ENCODE data around the gene RNU6-9.

RNU6-9 gene

DNA sequence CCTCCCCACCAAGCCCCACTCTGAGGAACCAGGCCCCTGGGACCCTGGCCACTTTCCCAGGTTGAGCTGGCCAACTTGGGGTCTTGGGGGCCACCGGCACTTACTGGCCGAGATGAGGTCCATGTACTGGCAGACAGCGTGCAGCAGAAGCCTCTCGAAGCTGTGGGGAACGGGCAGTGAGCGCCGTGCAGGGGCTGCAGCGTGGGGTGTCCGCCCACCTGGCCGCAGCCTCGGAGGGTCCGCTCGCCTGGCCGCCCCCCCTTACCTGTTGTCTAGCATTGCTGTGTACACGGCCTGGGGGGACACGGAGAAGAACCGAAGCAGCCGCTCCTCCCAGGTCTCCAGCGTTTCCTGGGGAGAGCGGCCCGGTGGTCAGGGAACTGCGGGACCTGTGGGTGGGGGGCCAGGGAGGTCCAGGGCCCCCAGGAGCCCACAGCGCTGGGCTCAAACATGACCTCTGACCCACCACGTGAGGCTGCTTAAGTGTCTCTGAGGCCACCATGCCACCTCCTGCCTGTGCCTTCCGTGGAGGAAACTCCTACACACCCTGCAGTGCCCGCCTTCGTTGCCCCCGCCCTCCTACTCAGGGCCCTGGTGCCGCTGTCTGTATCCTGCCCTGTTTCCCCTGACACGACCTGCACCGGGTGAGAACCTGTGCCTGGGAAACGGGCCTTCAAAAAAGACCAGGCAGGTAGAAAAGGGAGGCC lies 6.2 kb downstream of the RNU6-9 start:
- no peak for DNase-seq

DNA sequence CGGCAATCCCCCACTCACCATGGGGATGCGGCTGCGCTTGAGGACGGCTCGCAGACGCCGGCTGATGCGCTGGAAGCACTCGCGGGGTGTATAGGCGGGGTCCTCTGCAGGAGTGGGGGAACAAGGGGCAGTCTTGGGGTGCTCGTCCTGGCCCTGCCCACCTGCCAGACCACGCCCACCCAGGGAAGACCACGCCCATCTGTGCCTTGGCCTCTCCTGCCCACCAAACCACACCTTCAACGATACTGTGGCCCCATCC lies 6.7 kb downstream of the RNU6-9 start:
- DNase-seq, result no peak

DNA sequence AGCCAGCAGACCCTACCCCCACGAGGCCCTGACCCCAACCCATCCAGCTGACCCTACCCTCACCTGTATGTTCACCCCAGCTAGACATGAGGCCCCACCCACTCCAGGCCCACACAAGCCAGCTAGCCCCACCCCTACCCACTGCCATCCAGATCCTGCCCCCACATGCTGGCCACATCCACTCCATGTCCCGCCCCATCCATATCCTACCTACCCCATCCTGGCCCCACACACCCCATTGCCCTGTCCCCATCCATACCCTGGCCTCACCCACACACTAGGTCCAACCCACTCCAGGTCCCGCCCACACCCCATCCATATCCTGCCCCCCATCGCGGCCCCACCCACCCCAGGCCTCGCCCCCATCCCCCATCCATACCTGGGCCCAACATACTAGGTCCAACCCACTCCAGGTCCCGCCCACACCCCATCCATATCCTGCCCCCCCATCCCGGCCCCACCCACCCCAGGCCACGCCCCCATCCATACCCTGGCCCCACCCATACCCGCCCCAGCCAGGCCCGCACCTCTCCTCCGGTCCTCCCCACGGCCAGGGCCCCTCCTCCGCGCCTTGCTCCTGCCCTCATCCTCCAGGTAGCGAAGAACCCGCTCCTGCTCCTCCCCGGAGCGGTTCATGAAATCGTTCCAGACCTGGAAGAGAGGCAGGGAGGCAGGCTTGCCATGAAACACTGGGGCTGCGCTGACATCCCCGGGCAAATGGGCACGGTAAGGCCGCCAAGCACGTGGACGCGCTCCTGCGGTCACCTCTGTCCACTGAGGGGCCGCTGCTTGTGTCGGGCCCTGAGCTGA lies 7.2 kb downstream of the RNU6-9 start:
- no peak for DNase-seq

DNA sequence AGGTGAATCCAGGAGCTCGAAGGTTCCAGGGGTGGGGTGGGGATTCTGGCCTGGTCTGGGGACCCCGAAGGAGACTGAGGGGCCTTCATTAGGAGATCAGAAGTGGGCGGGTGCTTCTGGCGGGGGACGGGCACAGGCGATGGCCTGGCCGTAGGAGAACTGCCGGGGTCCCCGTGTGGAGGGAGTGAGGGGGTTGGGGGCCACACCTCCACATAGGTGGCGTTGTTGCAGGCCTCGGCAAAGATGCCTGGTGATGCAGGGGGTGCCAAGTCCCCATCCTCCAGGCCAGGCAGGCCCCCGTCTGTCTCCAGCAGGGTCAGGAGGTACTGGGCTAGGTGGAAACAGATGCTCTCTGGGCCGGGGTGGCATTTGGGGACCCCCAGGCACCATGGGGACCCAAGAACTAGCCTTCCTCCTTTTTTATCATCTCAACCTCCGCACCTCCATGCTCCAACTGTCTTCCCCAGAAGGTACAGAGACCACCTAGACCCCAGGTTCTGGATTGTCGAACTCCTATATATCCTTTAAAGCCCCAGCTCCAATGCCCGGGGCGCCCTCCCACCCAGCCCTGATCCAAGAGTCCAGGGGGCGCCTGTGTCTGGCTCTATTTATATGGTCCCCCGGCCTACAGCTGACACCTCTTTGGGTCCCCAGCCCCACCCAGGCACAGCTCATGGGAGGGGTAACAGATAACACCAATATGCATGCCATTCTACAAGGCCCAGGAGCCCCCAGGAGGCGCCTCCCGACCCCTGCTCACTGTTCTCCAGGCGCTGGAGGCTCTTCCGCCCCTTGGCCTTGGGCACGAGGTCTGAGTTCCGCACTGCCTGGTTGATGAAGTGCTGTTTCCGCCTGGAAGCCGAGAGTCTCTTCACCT lies 8.2 kb downstream of the RNU6-9 start:
- no peak for DNase-seq

DNA sequence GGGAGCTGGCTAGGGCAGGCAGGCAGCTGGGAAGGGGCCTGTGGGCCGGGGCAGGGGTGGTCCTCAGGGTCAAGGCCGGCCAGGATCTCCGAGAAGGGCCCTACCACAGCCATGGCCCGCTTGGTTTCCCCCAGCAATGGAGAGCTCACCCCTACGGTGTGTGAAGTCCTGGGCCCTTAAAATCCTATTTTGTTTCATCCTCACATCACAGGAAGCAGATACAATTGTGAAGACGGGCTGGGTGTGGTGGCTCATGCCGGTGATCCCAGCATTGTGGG lies 8.7 kb downstream of the RNU6-9 start:
- no peak for DNase-seq

DNA sequence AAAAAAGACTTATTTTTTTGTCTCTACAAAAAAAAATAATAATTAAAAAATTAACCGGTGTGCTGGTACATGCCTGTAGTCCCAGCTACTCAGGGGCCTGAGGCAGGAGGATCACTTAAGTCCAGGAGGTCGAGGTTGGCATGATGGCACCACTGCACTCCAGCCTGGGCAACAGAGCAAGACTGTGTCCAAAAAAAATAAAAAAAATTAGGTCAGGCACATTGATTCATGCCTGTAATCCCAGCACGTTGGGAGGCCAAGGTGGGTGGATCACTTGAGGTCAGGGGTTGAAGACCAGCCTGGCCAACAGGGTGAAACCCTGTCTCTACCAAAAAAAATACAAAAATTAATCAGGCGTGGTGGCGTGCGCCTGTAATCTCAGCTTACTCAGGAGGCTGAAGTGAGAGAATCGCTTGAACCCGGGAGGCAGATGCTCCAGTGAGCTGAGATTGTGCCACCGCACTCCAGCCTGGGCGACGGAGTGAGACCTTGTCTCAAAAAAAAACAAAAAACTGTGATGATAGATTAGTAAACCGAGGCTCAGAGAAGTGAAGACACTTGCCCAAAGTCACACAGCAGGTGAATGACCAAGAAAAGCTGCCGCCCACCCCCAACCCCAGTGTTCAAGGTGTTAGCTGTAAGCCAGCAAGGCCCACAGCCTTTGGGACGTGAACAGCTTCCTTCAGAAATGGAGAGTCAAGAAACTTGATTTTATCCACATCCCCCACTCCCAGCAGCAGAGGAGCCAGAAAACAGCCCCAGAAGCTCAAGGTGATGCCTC lies 9.4 kb downstream of the RNU6-9 start:
- no peak for DNase-seq

DNA sequence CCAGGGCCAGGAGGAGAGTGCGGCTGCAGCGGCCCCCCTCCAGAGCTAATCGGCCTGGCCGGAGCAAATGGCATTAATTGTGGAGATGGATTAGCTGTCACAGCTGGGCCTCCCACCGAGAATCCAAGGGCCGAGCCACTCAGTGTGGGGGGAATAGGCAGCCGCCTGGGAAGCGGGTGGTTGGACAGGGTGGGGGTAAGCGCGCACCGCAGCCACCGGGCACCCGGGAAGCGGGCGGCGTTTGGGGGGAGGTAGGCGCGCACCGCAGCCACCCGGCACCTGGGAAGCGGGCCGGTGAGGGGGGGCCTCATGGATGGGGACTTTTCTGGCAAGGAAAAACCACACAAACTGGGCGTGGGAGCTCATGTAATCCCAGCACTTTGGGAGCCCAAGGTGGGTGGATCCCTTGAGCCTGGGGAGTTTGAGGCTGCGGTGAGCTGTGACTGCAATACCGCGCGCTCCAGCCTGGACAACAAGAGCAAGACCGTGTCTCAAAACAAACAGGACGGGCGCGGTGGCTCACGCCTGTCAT lies 10.0 kb downstream of the RNU6-9 start:
- DNase-seq, result no peak

DNA sequence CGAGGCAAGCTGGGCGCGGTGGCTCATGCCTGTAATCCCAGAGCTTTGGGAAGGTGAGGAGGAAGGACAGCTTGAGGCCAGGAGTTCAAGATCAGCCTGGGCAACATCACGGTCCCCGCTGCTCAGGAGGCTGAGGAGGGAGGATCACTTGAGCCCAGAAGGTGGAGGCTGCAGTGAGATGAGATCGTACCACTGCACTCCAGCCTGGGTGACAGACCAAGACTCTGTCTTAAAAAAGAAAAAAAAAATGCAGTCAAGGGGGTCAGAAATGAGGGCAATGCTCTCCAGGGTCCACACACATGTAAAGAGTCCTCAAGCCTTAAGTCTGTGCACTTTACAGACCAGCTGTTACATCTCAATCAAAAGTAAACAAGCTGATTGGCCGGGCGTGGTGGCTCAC lies 11.3 kb downstream of the RNU6-9 start:
- no peak for DNase-seq

DNA sequence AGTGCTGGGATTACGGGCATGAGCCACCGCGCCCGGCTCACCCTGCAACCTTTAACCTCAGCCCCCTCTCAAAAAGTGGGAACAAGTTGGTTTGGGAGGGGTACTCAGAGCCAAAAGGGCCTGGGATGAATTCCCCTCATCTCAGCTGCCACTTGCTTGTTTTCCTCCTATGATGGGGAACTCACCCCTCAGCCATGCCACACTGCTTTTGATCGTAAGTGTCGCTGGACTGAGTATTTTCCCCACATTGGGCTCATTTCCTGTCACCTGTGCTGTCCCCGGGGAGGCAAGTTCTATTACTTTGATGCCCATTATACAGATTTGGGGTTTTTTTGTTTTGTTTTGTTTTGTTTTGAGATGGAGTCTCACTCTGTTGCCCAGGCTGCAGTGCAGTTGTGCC lies 13.2 kb downstream of the RNU6-9 start:
- no peak for DNase-seq

DNA sequence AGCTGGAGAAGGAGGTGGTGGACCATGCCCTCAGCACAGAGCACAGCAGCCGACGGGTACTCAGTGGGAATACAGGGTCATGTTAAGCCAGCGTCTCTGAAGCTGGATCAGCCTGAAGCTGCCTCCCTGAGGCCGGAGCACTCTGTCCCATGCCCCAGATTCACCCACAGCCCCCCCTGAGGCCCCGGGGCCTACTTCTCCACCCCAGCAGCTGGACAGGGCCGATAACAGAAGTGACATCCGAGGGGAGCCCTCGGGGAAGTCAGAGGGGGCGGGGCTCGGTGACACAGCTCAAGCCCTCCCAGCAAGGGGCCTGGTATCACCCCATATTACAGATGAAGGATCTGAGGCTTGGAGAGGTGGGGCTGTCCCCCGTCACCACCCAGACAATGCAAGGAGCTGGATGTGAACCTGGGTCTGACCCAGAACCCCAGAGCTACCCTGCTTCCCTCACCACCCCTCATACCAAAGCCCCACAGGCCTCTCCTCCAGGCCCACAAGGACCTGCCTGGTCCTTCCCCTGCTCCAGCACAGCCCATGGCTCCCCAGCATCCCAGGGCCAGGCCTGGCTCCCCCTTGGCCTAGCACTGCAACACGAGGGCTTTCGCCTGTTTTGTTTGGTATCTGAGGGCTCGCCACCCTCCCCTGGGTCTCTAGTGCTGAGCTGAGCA lies 14.0 kb downstream of the RNU6-9 start:
- DNase-seq, result no peak

DNA sequence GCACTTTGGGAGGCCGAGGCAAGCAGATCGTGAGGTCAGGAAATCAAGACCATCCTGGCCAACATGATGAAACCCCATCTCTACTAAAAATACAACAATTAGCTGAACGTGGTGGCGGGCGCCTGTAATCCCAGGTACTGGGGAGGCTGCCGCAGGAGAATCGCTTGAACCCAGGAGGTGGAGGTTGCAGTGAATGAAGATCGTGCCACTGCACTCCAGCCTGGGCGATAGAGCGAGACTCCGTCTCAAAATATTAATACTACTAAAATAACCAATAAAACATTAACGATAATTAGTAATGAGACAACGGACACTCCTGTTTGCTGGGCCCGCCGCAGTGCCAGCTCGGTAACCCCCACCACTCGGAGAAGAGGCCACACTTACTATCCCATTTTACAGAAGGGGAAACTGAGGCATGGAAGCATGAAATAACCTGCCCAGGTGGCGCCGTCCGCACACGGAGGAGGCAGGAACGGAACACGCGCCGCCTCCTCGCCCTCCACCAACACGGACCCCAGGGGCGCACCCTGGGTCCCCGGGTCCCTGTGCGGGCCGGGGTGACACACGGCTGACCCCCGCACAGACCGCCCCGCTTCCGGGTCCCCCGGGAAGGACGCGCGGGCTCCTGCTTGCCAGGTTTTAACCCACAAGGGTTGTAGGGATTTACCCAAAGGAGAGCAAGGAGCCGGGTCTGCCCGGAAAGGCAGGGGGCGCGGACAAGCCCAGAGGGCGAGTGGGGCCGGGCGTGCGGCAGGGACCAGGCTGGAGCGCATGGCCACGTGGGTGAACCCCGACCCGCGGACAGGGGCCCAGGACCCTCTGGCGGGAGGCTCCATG lies 18.1 kb downstream of the RNU6-9 start:
- no peak for DNase-seq

DNA sequence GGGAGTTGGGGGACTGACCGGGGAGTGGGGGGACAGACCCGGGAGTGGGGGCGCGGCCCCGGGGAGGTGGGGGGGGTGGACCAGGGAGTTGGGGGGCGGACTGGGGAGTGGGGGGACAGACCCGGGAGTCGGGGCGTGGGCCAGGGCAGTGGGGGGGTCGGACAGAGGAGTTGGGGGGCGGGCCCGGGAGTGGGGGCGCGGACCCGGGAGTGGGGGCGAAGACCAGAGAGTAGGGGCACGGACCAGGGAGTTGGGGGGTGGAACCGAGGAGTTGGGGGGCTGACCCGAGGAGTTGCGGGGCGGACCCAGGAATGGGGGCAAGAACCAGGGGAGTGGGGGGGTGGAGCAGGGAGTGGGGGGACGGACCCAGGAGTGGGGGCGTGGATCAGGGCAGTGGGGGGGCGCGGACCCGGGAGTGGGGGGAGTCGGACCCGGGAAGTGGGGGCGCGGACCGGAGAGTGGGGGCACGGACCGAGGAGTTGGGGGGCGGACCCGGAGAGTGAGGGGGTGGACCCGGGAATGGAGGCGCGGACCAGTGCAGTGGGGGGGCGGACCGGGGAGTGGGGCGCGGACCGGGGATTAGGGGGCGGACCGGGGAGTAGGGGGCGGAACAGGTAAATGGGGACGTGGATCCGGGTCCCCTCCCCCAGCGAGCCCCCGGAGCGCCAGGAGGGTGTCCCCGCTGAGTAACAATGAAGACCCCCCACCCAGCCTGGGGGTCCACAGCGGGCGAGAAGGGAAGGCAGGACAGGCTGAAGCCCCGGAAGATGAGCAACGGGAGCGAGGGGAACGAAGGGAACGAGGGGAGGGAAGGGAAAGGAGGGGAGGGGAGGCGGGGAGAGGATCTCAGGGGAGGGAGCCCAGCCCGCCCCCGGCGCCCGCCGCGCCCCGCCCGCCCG lies 19.1 kb downstream of the RNU6-9 start:
- DNase-seq, result no peak

DNA sequence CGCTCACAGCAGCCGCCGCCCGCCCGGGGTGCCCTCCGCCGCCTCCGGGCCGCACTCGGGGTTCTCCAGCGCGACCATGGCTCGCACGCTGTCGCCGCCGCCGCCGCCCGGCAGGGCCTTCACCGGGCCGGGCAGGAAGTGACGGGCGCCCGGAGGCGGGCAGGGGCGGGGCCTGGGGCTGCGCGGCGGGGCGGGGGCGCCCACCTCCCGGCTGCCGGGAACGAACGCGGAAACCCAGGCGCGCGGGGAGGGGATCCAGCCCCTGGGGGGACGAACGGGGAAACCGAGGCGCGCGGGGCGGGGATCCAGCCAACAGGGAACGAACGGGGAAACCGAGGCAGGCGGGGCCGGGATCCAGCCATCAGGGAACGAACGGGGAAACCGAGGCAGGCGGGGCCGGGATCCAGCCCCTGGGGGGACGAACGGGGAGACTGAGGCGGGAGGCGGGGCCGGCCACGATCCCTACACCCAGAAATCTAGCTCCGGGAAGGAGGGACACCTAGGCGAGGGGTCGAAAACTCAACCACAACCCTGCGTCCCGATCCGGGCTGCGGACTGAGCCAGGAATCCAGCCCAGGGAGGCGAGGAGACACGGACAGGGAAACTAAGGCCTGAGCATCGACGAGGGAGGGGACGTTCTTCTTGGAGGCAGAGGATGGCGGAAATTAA lies 19.9 kb downstream of the RNU6-9 start, which contains the start of gene R3HDM4:
R3HDM4 (minus strand) TSS at position 140 of the 669 bp plus-strand sequence; CDS start at position 78, 62 bp downstream.
- no peak for DNase-seq

DNA sequence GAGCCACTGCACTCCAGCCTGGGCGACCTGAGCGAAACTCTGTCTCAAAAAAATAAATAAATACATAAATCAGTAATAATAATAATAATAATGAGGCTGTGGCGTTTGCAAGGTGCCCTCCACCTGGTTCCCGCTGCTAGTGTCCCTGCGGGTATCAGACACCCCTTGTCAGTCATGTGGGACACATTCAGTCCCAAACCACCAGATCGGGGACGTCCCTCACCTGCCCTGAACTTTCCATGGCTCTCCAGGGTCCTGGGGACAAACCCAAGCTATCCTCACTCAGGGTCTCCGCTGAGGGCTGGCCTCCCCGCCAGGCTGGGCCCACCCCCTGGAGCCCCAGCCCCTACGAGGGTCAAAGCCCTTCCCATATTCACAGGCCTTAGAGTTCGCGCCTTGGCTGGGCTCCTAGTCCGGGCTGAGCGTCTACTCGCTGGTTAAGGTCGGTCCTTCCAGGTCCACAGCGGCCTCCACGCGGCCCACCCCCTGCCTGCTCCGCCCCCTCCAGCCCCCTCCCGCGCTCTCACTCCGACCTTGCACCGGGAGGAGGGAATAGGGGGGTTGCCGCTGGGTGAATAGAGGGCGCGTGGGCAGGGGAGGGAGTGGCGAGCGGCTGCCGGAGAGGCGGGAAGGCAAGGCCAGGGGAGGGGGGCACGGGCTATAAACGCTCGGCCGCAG lies 23.5 kb downstream of the RNU6-9 start:
- DNase-seq, result no peak

DNA sequence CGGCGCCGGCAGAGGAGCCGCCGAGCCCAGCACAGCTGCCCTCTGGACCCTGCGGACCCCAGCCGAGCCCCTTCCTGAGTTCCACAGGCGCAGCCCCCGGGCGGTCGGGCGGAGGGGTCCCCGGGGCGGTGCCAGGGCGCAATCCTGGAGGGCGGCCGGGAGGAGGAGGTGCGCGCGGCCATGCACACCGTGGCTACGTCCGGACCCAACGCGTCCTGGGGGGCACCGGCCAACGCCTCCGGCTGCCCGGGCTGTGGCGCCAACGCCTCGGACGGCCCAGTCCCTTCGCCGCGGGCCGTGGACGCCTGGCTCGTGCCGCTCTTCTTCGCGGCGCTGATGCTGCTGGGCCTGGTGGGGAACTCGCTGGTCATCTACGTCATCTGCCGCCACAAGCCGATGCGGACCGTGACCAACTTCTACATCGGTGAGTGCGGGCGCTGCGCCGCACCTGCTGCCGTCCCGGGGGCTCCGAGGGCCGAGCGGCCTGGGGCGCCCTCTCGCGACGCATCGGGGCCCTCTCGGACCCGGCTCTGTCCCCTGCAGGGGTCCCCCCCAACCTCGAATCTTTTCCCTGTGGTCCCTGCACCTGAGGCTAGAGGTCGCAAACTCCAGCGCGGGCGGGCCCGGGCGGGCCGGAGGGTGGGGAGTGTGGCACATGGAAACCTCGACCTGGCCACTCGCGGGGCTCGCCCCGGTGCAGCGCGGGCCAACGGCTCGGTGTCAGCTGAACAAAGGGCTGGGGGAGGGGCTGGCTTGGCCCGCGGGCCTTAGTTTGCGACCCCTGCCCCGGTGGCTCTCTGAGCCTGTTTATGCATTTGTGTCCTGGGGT lies 24.3 kb downstream of the RNU6-9 start, which contains the start of gene KISS1R:
KISS1R (plus strand) TSS at position 11 of the 829 bp plus-strand sequence; CDS start at position 181, 170 bp downstream.
- DNase-seq, result no peak

DNA sequence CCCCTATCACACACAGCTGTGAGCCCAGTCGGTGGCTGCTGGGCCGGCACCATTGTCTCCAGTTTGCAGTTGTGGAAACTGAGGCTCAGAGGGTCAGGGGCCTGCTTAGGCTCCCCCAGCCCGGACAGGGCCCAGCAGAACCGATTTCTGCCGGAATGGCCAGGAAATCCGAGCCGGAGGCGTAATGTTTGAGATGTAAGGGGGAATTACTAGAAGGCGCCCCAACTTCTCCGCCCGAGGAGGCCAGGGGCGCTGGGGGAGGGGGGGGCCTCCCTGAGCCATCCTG lies 24.8 kb downstream of the RNU6-9 start:
- DNase-seq, result no peak

DNA sequence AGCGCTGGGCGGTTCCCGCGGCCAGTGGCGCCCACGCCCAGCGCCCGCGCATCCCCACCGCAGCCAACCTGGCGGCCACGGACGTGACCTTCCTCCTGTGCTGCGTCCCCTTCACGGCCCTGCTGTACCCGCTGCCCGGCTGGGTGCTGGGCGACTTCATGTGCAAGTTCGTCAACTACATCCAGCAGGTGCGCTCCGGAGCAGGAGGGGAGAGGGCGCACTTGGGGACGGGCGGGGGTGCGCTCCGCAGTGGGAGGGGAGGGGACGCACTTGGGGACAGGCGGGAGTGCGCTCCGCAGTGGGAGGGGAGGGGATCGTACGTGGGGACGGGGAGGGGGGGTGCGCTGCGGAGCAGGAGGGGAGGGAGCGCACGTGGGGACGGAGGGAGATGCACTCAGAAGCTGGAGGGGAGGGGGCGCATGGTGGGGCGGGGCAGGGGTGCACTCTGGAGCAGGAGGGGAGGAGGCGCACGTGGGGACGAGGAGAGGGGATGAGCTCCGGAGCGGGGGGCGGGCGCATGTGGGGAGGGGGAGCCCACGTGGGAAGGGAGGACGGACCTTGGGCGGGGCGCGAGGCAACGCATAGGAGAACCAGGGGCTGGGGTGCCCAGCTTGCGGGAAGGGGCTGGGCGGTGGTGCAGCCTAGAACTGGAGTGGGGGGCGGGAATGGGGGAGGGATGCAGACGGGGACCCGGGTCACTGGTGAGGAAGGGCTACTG lies 25.4 kb downstream of the RNU6-9 start:
- DNase-seq, result no peak

Data from NCI-H510A (cell line).